ENCODE measurements around the gene CDY2B.
"Not testable (repeated sequence)": the region's sequence is repeated elsewhere in the genome, so short reads cannot be mapped to it uniquely, and the experiment has no call there.

- not testable (repeated sequence) for TF ChIP-seq GABPA (IDR thresholded peaks at IDR 0.05; ENCODE audit: low read depth); MAX (IDR thresholded peaks at IDR 0.05; ENCODE audit: low read depth); MXI1 (IDR thresholded peaks at IDR 0.05; ENCODE audit: low read depth, low read length); TAF1 (IDR thresholded peaks at IDR 0.05; ENCODE audit: borderline replicate concordance, low read depth, low read length); CTCF (IDR thresholded peaks at IDR 0.05); NRF1 (IDR thresholded peaks at IDR 0.05; ENCODE audit: low read depth, low read length); REST (IDR thresholded peaks at IDR 0.05; ENCODE audit: low read depth, low read length); TEAD4 (IDR thresholded peaks at IDR 0.05; ENCODE audit: borderline replicate concordance, insufficient read depth); USF2 (IDR thresholded peaks at IDR 0.05; ENCODE audit: borderline replicate concordance, low read depth, low read length); MEF2A (IDR thresholded peaks at IDR 0.05; ENCODE audit: borderline replicate concordance, low read depth); EP300 (IDR thresholded peaks at IDR 0.05; ENCODE audit: borderline replicate concordance in 1 of 2, low read depth in 1 of 2, low read length in 1 of 2); YY1 (IDR thresholded peaks at IDR 0.05; ENCODE audit: low read depth)
Observed at GRCh38 chrY:17875401-17875800, 4.6 kb downstream of the CDY2B start.
